GM19099 (cell line): Measurements from ENCODE around the gene SGCB.

ENCODE experiments used
- POLR2A ChIP-seq: IDR thresholded peaks from 3 replicates; pipeline ENCODE4 v1.6.1; 2011; ENCODE audit warnings: low read depth; ENCODE audit not compliant: insufficient read length; ENCODE audit errors: extremely low read depth

Gene SGCB, protein sequence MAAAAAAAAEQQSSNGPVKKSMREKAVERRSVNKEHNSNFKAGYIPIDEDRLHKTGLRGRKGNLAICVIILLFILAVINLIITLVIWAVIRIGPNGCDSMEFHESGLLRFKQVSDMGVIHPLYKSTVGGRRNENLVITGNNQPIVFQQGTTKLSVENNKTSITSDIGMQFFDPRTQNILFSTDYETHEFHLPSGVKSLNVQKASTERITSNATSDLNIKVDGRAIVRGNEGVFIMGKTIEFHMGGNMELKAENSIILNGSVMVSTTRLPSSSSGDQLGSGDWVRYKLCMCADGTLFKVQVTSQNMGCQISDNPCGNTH

DNA sequence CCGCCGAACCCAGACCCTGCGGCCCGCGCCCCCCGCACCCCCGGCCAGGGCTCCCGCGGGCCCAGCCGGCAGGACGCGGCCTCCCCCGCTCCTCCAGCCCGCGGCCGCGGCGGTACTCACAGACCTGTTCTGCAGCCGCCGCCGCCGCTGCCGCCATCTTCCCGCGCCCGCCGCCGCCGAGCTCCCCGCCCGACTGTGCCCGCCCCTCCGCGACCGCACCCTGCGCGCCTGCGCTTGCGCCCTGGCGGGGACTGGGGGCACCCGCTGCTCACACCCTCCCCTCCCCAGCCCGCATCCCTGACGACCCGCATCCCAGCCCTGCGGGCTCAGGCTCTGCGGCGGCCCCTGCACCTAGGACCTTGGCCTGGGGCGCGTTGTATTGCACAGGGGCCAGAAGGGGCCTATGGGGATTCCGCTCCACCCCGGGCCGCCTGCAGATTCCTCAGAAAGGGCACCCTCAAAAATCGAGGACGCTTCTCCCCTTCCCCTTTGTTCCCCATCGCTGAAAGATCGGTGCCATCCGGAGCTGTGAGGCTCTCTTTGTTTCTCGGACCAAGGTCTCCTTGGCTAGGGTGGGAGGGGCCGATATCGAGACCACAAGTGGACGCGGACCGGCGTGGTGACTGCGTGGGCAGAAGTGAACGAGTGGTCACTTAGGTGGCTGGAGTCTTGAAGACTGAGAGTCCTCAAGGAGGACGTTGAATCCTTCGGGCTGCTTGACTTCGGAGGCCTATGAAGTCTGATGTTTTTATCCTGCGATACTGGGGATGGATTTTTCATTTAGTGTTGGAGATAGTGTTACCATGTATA lies at the start of gene SGCB:
Gene SGCB, minus strand, starts transcription at position 197 of the 810 bp plus-strand sequence. Its CDS starts 40 bp downstream, at position 157.
- peak; percentile 62 for TF ChIP-seq POLR2A

DNA sequence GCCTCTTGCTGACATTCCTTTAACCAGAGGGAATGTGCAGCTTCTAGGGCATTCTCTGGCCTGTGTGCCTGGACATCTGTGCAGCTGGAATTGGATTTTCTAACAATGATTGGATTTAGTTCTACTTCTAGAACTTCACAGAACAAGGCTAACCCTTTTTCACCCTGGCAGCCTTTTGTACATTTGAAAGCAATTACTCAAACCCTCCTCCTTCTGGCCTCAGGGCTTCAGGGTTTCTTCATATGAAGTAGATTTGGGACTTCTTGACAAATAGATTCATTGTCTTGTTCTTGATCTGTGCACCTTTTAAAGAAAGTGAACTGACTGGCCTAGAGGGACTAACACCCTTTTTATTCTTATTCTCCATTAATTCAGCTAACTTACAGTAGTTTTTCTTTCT lies 43.1 kb upstream of the SGCB start:
- no peak for TF ChIP-seq POLR2A

DNA sequence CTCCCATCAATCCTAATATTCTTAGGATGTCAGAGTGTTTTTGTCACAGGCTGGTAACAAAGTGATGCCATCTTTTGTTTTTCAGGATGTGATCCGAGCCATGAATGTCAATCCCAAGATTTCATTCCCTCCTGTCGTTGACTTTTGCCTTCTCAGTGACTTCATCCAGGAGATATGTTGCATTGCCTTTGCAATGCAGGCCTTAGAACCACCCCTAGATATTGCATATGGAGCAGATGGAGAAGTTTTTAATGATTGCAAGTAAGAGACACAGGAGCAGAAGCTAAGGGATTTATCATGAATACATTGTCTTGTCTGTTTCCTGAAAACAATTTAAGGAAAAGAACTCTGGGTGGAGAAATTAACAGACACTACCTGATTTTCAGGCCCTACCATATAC lies 41.6 kb upstream of the SGCB start:
- no peak for TF ChIP-seq POLR2A

DNA sequence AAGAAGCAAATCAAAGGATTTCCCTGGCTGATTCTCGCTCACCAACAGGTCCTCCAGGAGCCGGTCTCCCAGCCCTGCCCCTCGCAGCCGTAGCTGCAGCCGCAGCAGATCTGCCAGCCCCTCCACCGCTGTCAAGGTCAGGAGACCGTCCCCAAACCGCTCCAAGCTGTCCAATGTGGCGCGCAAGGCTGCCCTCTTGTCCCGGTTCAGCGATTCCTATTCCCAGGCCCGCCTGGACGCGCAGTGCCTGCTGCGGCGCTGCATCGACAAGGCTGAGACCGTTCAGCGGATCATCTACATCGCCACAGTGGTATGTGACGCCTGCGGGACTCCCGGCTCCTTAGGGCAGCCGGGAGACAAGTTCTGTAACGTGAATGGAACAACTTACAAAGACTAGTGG lies 38.6 kb upstream of the SGCB start:
- no peak for TF ChIP-seq POLR2A

DNA sequence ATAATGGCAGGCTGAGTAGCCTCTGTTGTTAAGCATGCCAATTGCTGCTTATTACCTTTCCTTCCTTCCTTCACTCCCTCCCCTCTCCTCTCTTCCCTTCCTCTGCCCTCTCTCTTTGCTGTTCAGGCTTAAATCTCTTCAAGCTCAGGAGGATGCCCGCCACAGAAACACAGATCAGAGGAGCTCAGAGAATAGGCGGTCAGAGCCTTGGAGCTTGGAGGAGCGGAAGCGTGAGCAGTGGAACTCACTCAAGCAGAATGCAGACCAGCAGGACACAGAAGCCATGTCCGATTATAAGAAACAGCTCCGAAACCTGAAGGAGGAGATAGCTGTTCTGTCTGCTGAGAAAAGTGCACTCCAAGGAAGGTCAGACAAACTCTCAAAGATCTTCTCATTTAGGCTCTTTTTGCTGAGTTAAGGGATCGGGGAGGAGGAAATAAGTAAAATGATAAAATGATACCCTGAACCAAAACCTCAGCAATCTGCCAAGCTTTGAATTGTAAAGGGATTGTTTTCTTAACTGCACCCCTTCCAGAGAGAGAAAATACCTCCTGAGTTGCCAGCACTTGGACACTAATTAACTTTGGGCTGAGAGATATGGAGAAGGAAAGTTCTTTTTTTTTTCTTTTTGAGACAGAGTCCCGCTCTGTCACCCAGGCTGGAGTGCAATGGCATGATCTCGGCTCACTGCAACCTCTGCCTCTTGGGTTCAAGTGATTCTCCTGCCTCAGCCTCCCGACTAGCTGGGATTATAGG lies 33.9 kb upstream of the SGCB start:
- no peak for TF ChIP-seq POLR2A

DNA sequence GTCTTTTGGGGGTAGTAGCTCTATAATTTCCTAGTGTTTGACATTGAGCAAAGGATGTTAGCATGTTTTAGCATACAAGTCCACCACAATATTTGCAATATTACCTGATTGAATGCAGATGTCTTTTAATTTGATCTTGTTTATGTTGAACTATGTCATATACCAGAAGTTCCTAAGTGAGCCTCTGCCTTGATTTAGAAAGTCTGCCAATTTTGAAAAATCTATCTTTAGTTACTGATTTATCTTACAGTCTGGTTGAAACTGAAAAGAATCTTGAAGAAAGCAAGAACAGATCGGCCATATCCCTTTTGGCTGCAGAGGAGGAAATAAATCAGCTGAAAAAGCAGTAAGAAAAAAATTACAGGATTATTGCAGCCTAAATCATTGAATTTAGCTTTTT lies 31.5 kb upstream of the SGCB start:
- no peak for TF ChIP-seq POLR2A

DNA sequence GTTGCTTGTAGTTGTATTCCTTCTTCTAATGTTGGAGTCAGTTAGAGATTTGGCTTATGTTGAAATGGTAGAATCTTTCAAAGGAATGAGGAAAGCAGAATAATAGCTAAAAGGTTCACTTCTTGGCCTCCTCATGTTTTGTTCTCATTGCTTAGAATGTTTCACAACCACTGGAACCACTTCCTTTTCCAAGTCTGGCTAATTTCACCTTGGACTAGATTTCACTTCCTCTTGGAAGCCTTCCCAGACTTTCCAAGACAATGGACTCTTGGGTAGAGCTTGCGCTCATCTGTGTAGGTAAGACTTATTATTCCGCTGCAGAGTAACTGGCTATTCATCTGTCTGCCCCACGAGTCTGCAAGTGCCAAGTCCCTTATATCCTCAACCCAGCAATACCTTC lies 21.3 kb upstream of the SGCB start:
- TF ChIP-seq POLR2A, result no peak

DNA sequence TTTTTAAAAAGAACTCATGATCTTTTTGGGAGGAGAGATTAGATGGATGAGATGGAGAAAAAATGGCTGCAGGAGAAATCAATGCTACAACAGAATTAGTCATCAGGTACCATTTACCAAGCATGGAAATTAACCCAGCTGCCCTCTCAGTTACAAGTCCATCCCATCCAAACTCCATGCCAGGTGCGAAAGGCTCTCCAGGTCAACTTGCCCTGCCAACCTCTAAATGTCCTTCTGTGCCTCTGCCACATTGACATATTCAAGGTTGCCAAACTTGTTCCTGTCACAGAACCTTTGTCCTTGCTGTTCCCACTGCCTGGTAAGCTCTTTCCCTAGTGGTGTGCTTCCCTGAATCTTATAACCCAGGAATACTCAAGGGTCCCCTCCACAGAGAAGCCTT lies 20.2 kb upstream of the SGCB start:
- TF ChIP-seq POLR2A, result no peak

DNA sequence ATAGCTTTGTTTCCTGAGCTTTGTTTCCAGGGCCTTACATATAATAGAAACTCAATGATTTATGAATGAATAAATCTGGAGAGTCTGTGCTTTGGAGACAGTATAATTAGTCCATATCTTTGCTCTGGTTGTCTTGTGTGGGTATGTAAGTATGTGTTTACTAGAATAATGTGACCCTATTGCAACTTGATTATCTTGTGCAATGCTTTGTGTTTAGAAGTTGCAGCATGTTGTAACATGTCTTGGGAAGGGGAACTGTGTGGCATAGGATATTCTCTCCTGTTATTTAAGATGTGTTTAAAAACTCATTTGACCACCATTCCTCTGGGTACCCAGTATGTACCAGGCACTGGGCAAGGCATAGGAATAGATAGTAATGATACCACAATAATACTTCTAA lies 19.1 kb upstream of the SGCB start:
- TF ChIP-seq POLR2A, result no peak

DNA sequence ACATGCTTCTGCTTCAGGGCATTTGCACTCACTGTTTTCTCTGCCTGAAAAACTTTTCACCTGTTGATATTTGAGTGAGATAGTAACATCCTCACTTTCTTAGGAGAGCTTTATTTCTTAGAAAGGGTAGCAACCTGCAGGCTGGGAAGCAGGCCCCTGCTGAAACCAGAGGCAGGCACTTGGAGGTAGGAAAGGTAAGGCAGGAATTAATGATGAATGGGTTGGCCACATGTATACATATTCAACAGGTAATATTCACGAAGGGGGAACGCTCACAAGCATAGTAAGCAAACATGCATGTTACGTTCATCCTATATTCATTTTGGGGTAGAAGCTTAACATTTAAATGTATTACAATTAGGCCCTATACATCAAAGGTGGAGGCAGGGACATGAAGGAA lies 16.2 kb upstream of the SGCB start:
- TF ChIP-seq POLR2A, result no peak

DNA sequence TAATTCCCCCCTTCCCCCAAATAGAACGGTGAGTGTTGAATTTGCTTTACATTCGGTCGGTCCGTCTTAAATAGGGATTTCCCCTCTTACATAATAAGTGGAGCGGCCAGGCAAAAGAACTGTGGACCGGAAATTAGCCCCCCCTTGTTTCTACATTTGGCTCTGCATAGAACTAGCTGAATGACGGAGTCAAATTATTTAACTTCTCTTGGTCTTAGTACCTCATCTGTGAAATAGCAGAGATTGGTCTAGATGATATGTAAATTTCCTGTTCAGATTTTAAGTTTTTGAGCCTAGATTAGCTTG lies 14.3 kb upstream of the SGCB start:
- TF ChIP-seq POLR2A, result no peak

DNA sequence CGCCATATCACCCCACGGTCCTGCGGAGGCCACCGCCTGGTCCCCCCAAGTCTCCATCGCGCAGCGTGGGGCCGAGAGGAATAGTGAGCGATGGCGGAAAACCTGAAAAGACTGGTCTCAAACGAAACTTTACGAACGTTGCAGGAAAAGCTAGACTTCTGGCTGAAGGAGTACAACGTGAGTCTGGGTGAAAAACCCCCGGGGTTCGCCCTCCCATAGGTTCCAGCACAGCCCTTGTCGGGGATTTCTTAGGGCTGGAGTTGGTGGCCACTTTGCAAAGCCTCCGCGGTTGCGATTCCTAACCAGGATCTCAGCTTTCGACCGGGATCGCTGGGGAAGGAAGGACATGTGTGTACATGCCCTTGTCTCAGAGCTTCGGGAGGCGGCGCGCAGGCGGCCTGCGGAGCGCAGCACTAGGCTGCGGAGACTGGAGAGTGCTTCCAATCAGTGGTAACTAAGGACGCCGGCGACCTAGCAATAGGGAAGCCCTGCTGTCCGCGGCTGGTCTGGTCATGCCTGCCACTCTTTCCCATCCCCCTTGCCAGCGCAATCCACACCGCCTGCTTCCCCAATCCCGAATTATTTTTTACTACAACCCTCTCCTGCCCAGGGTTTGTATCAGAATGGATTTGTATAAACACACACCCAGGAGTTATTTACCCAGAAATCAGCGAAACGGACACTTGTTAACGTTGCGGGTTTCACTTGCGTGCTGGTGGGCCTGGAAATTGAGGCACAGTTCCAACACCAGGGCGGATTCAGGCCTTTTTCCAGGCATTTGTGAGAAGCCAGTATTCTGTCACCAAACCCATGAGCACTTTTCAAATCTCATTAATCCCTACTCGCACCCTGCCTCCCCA lies 13.7 kb upstream of the SGCB start:
- TF ChIP-seq POLR2A, result no peak

DNA sequence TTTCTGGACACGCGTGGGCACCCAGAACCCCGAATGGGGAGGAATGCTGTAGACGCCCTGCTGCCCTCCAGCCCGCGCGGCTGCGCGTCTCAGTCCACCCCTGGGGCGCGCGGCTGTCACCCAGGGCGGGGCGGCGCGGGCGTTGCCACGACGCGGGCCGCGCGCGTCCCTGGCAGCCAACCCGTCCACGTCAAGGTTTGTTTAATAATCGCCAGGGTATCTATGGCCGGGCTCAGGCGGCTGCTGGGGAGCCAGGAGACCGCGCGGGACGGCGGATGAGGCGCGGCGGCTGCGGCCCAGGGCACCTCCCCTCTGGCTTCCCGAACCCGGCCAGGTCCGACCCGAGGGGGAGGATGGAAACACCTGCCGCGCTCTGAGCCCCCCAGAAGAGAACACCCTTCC lies 13.1 kb upstream of the SGCB start, which contains the start of gene SPATA18:
Gene SPATA18, plus strand, starts transcription at position 92 of the 402 bp plus-strand sequence. CDS start 401 bp downstream, outside the sequence.
- no peak for TF ChIP-seq POLR2A

DNA sequence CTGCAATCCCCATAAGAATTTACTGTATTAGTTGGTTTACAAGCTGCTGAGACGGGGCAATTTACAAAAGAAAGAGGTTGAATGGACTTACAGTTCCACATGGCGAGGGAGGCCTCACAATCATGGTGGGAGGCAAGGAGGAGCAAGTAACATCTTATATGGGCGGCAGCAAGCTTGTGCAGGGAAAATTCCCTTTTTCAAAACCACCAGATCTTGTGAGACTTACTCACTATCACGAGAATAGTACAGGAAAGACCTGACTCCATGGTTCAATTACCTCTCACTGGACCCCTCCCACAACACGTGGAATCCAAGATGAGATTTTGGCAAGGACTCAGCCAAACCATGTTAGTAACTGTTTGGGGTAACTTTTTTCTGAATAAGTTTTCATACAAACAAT lies 11.2 kb upstream of the SGCB start:
- no peak for TF ChIP-seq POLR2A

DNA sequence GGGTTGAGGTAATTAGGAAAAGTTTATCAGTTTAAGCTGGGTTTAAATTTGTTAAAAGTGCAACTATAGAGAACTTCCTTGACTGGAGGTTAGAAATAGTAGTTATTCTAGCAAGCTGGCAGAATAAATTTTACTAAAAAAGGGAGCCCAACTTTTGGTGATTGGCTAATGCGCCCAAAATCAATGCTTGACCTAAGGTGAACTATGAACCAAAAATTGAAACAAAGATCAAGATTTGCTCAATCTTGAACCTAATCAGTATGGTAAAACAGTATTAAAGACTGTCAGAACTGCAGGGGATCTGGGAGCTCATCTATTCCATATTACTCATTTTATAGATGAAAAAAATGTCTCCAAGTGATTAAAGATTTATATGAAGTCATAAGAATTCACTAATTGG lies 6.9 kb upstream of the SGCB start:
- no peak for TF ChIP-seq POLR2A
